Adrenal gland (tissue), 12 donors: ENCODE measurements around the gene CEP192. TPM values are rescaled to one million over a fixed set of nuclear protein-coding genes. Genes with fewer than 3 reads are reported as not detected.

ENCODE experiments used
- DNase-seq, 7 donors: peaks; one replicate each; pipeline ENCODE4 v3.0.0-alpha.2; 2019 to 2020
- H3K27ac ChIP-seq, 5 donors: fragments of 200-600 bp; sonication (generic) in 4 of 5; 1 replicate in 3 of 5; 2 replicates in 2 of 5; pipeline versions ENCODE4 v1.5.1 to v1.8.0; 2016 to 2020; ENCODE audit warnings: mild to moderate bottlenecking in 1 of 5
- H3K27me3 ChIP-seq: fragments of 200-600 bp; 2 replicates; pipeline ENCODE4 v1.8.0; 2021
- H3K36me3 ChIP-seq, 2 donors: fragments of 200-600 bp; replicated peaks in 1 of 2; 1 replicate in 1 of 2; 2 replicates in 1 of 2; pipeline versions ENCODE4 v1.5.1 to v1.8.0; 2018 to 2022
- H3K4me1 ChIP-seq, 2 donors: fragments of 200-600 bp; replicated peaks in 1 of 2; 1 replicate in 1 of 2; 2 replicates in 1 of 2; pipeline versions ENCODE4 v1.5.1 to v1.8.0; 2018 to 2021
- H3K4me3 ChIP-seq, 4 donors: fragments of 200-600 bp; sonication (generic) in 3 of 4; one replicate each; pipeline ENCODE4 v1.5.1; 2016 to 2018
- H3K9me3 ChIP-seq, 3 donors: fragments of 200-600 bp; sonication (generic) in 1 of 3; replicated peaks in 1 of 3; 1 replicate in 2 of 3; 2 replicates in 1 of 3; pipeline versions ENCODE4 v1.5.1 to v1.8.0; 2016 to 2021
- CTCF ChIP-seq, 6 experiments: fragments of 450-650 bp in 4 of 6; fragments of 200-600 bp in 2 of 6; sonication (generic) in 1 of 6; IDR thresholded peaks; 1 replicate in 5 of 6; 2 replicates in 1 of 6; pipeline versions ENCODE4 v1.5.1 to v1.8.0; 2016 to 2021; ENCODE audit warnings: antibody characterized with exemption in 6 of 6, mild to moderate bottlenecking in 2 of 6, moderate library complexity in 1 of 6
- POLR2A ChIP-seq, 2 donors: fragments of 450-650 bp; IDR thresholded peaks; one replicate each; pipeline ENCODE4 v1.6.1; 2017; ENCODE audit warnings: antibody characterized with exemption in 2 of 2, mild to moderate bottlenecking in 2 of 2, moderate library complexity in 1 of 2
- WGBS, 4 donors: extraction: QIAGEN DNeasy Blood & Tissue Kit in 2 of 4; methylation state at CpG; one replicate each; pipeline versions ENCODE4 v1.1.5 to v1.1.7; 2013 to 2017; 5-methylcytosine and 5-hydroxymethylcytosine counted together
- intact Hi-C, 2 donors: fragments of 100-400 bp; cut with DNase I; formaldehyde crosslinking; loops; one replicate each; pipeline versions ENCODE4 v1.14.1 to v1.15.0; 2022 to 2023
- polyA plus RNA-seq, 3 donors: library from polyadenylated mRNA; stranded (reverse); fragments of 200-250 nt in 2 of 3; fragments of 350-450 nt in 1 of 3; fragmentation: Illumina TruSeq in 1 of 3; extraction: RNeasy Lipid Tissue Mini Kit (QIAGEN cat#74804) in 1 of 3; gene quantifications; one replicate each; pipeline ENCODE4 v1.2.3, GENCODE V29; 2013 to 2014
- total RNA-seq, 9 donors: library from RNA; depleted of rRNA in 4 of 9; stranded (reverse); fragments of >200 nt in 4 of 9; fragments of 120-200 nt in 1 of 9; fragmentation: NEBNext Ultra II Directional in 1 of 9; extraction: Animal tissue kit (Norgen Biotek cat#: 25700) in 1 of 9; gene quantifications; one replicate each; pipeline versions ENCODE4 v1.1.0 to v1.2.4, GENCODE V29; 2013 to 2023
- donor health status: healthy with polysubstance abuse.
- donor health status: Bipolar disorder and iron deficiency.
- donor health status: DM: yes; HTN: yes; CAD: no.
- donor health status: DM: no; HTN: no; CAD: no.
- donor health status: DM: no; HTN: no; CAD: no.
- donor health status: DM: yes; HTN: yes; CAD: no.

The CEP192 gene
- total and polyA plus RNA-seq, 12 donors: 7.5 to 36.8 (median 16.3) TPM

GRCh38 chr18:13161276-13161899 lies 170.2 kb downstream of the CEP192 start:
- DNase-seq: no peak
- no peaks in the 10 kb centered on the region for H3K4me1 ChIP-seq
- WGBS, 4 donors: 84 to 89% (median 84%) methylated on average over 14 to 16 of the region's 16 CpGs
- no peak overlapping the region for H3K27ac ChIP-seq
- H3K4me3 ChIP-seq: no peak overlapping the region
- intact Hi-C loops: loop anchor here in 1 of 2 donors (10.0 kb wide), 1 partner anchor 47 kb away; no protein-coding TSS in a partner anchor
- H3K27me3 ChIP-seq: no peaks in the 10 kb centered on the region
- no peaks in the 10 kb centered on the region for H3K36me3 ChIP-seq
- TF ChIP-seq CTCF (IDR thresholded peaks at IDR 0.05) (no peak), POLR2A (IDR thresholded peaks at IDR 0.05) (no peak)
- peaks cover 0 to 13% (median 6%) of the 10 kb centered on the region in 3 donors for H3K9me3 ChIP-seq

- TF ChIP-seq POLR2A (IDR thresholded peaks at IDR 0.05): no peak
- TF ChIP-seq CTCF (IDR thresholded peaks at IDR 0.05): no peak
- H3K9me3 ChIP-seq: peaks cover 0 to 2% (median 2%) of the 10 kb centered on the region in 3 donors
- intact Hi-C loops: loop anchor here in 1 of 2 donors (10.0 kb wide), 1 partner anchor 49 kb away; no protein-coding TSS in a partner anchor
- no peaks in the 10 kb centered on the region for H3K36me3 ChIP-seq
- H3K27me3 ChIP-seq: no peaks in the 10 kb centered on the region
- H3K4me3 ChIP-seq: no peak overlapping the region
- H3K27ac ChIP-seq: no peak overlapping the region
- WGBS, 4 donors: 80 to 88% (median 84%) methylated on average over 12 of the region's 12 CpGs
- no peaks in the 10 kb centered on the region for H3K4me1 ChIP-seq
- no peak for DNase-seq
These were observed 172.2 kb downstream of the CEP192 start for GRCh38 chr18:13163167-13163927.

- Histone ChIP-seq H3K36me3 (no peaks in the 10 kb centered on the region), H3K4me1 (no peaks in the 10 kb centered on the region), H3K27ac (no peak overlapping the region), H3K9me3 (no peaks in the 10 kb centered on the region), H3K27me3 (no peaks in the 10 kb centered on the region), H3K4me3 (no peak overlapping the region)
- intact Hi-C loops: loop anchor here in 1 of 2 donors (10.0 kb wide), 1 partner anchor 50 kb away; no protein-coding TSS in a partner anchor
- 76 to 92% (median 88%) methylated on average over 9 to 13 of the region's 13 CpGs for WGBS, 4 donors
- TF ChIP-seq POLR2A (IDR thresholded peaks at IDR 0.05) (no peak), CTCF (IDR thresholded peaks at IDR 0.05) (no peak)
- no peak for DNase-seq
These were observed 173.2 kb downstream of the CEP192 start for GRCh38 chr18:13164406-13164805.

- TF ChIP-seq POLR2A (IDR thresholded peaks at IDR 0.05) (no peak), CTCF (IDR thresholded peaks at IDR 0.05) (no peak)
- DNase-seq: no peak
- Histone ChIP-seq H3K27ac (no peak overlapping the region), H3K4me1 (no peaks in the 10 kb centered on the region), H3K36me3 (no peaks in the 10 kb centered on the region), H3K4me3 (no peak overlapping the region), H3K27me3 (no peaks in the 10 kb centered on the region), H3K9me3 (no peaks in the 10 kb centered on the region)
- WGBS, 4 donors: 87 to 91% (median 90%) methylated on average over 14 to 16 of the region's 16 CpGs
- intact Hi-C loops: loop anchor here in 1 of 2 donors (10.0 kb wide), 1 partner anchor 51 kb away; no protein-coding TSS in a partner anchor
These were observed 174.7 kb downstream of the CEP192 start for GRCh38 chr18:13165636-13166423.
